ENCODE data around the gene DAB2IP.

DAB2IP gene

DNA sequence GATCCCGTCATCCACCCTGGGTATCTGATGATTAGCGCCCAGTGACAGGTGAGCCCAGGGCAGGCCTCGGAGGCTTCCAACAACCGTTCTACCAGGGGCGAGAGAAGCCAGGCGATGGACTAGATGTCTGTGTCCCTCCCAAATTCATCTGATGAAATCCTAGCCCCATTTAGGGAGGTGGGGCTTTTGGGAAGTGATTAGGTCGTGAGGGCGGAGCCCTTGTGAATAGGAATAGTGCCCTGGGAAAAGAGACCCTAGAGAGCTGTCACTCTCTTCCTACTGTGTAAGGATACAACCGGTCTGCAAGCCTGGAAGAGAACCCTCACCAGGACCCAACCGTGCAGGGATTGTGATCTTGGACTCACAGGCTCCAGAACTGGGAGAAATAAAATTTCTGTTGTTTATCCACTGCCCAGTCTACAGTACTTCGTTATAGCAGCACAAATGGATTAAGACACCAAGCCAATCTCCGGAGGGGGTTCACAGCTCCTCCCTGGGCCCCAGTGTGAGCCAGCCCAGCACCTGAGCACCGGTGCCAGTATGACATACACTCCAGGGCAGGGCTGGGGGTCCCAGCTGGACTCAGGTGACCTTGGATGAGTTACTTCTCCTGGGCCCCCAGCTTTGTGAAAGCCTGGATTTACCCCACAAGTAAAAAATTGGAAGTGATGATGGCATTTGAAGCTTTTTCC lies 162.2 kb downstream of the DAB2IP start:
- TF ChIP-seq, protein P1, sequence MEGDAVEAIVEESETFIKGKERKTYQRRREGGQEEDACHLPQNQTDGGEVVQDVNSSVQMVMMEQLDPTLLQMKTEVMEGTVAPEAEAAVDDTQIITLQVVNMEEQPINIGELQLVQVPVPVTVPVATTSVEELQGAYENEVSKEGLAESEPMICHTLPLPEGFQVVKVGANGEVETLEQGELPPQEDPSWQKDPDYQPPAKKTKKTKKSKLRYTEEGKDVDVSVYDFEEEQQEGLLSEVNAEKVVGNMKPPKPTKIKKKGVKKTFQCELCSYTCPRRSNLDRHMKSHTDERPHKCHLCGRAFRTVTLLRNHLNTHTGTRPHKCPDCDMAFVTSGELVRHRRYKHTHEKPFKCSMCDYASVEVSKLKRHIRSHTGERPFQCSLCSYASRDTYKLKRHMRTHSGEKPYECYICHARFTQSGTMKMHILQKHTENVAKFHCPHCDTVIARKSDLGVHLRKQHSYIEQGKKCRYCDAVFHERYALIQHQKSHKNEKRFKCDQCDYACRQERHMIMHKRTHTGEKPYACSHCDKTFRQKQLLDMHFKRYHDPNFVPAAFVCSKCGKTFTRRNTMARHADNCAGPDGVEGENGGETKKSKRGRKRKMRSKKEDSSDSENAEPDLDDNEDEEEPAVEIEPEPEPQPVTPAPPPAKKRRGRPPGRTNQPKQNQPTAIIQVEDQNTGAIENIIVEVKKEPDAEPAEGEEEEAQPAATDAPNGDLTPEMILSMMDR (IDR thresholded peaks at IDR 0.05; ENCODE audit: low read depth, low read length, poor library complexity, severe bottlenecking) = no peak
- TF ChIP-seq EZH2phosphoT487 (IDR thresholded peaks at IDR 0.05; ENCODE audit: borderline replicate concordance, low read length) = no peak
- H4K20me1 ChIP-seq (ENCODE audit: control insufficient read depth, insufficient read depth, low read depth, low read length) = no peaks in the 10 kb centered on the region
- no peaks in the 10 kb centered on the region for H3K36me3 ChIP-seq (ENCODE audit: control insufficient read depth, low read length)
- H3K79me2 ChIP-seq (ENCODE audit: control insufficient read depth, low read length) = no peaks in the 10 kb centered on the region
- H3K9me2 ChIP-seq (replicated peaks; ENCODE audit: control insufficient read depth, low read length) = no peaks in the 10 kb centered on the region
- H3K4me2 ChIP-seq (ENCODE audit: low read length) = no peak overlapping the region
- H3K9me3 ChIP-seq (ENCODE audit: control insufficient read depth, insufficient read depth, low read length) = no peaks in the 10 kb centered on the region
- H3K4me3 ChIP-seq (ENCODE audit: low read length) = no peak overlapping the region
- no peak overlapping the region for H3K27ac ChIP-seq (ENCODE audit: low read depth, low read length)
- H3K4me1 ChIP-seq (ENCODE audit: control insufficient read depth, low read length) = no peaks in the 10 kb centered on the region
- no peaks in the 10 kb centered on the region for H3K27me3 ChIP-seq (ENCODE audit: control insufficient read depth, low read length)
- no peaks in the 10 kb centered on the region for H3F3A ChIP-seq (ENCODE audit: control insufficient read depth, insufficient read depth)

GRCh38 chr9:121814594-121814993 lies 163.2 kb downstream of the DAB2IP start:
- H3K27ac ChIP-seq (ENCODE audit: low read depth, low read length) = no peak overlapping the region
- H3K9me2 ChIP-seq (replicated peaks; ENCODE audit: control insufficient read depth, low read length) = no peaks in the 10 kb centered on the region
- H3K79me2 ChIP-seq (ENCODE audit: control insufficient read depth, low read length) = no peaks in the 10 kb centered on the region
- H3K9me3 ChIP-seq (ENCODE audit: control insufficient read depth, insufficient read depth, low read length) = no peaks in the 10 kb centered on the region
- H3F3A ChIP-seq (ENCODE audit: control insufficient read depth, insufficient read depth) = no peaks in the 10 kb centered on the region
- H3K27me3 ChIP-seq (ENCODE audit: control insufficient read depth, low read length) = no peaks in the 10 kb centered on the region
- no peak overlapping the region for H3K4me2 ChIP-seq (ENCODE audit: low read length)
- TF ChIP-seq, protein P1 (IDR thresholded peaks at IDR 0.05; ENCODE audit: low read depth, low read length, poor library complexity, severe bottlenecking) = no peak
- no peak for TF ChIP-seq EZH2phosphoT487 (IDR thresholded peaks at IDR 0.05; ENCODE audit: borderline replicate concordance, low read length)
- H3K4me1 ChIP-seq (ENCODE audit: control insufficient read depth, low read length) = peaks cover 5% of the 10 kb centered on the region
- no peaks in the 10 kb centered on the region for H3K36me3 ChIP-seq (ENCODE audit: control insufficient read depth, low read length)
- H4K20me1 ChIP-seq (ENCODE audit: control insufficient read depth, insufficient read depth, low read depth, low read length) = no peaks in the 10 kb centered on the region
- H3K4me3 ChIP-seq (ENCODE audit: low read length) = no peak overlapping the region

DNA sequence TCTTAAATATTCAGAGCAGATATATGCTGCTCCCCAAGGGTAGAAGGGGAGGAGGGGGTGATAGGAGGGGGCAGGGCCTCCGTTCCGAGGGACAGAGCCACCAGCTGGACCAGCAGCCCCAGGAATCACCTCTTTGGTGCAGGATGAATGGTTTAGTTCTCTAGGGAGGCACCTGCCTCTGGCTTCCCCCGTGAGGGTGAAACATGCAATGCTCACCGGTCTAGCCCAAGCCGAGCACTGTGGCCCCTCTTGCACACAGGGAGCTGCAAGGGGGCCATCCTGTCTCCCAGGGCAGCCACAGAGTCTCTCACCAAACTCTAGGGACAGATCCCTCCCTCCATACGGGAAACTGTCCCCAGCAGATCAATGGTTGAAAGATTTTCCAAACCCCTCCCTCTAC lies 163.7 kb downstream of the DAB2IP start:
- no peak overlapping the region for H3K4me3 ChIP-seq (ENCODE audit: low read length)

More for the DNA sequence above, 163.7 kb downstream of the DAB2IP start:
- Histone ChIP-seq H3K79me2 (ENCODE audit: control insufficient read depth, low read length) (no peaks in the 10 kb centered on the region), H3K4me1 (ENCODE audit: control insufficient read depth, low read length) (peaks cover 10% of the 10 kb centered on the region), H3K9me3 (ENCODE audit: control insufficient read depth, insufficient read depth, low read length) (no peaks in the 10 kb centered on the region), H3F3A (ENCODE audit: control insufficient read depth, insufficient read depth) (no peaks in the 10 kb centered on the region), H3K27me3 (ENCODE audit: control insufficient read depth, low read length) (no peaks in the 10 kb centered on the region), H3K4me2 (ENCODE audit: low read length) (no peak overlapping the region), H3K9me2 (replicated peaks; ENCODE audit: control insufficient read depth, low read length) (no peaks in the 10 kb centered on the region), H3K36me3 (ENCODE audit: control insufficient read depth, low read length) (no peaks in the 10 kb centered on the region), H3K27ac (ENCODE audit: low read depth, low read length) (no peak overlapping the region), H4K20me1 (ENCODE audit: control insufficient read depth, insufficient read depth, low read depth, low read length) (no peaks in the 10 kb centered on the region)
- TF ChIP-seq, protein P1 (IDR thresholded peaks at IDR 0.05; ENCODE audit: low read depth, low read length, poor library complexity, severe bottlenecking) = no peak
- no peak for TF ChIP-seq EZH2phosphoT487 (IDR thresholded peaks at IDR 0.05; ENCODE audit: borderline replicate concordance, low read length)
